Stromal cell of bone marrow (primary cell): ENCODE measurements around the gene PODXL2.
"Not testable (repeated sequence)": the region's sequence is repeated elsewhere in the genome, so short reads cannot be mapped to it uniquely, and the experiment has no call there.

Experiments used
- DNase-seq: peaks from one replicate; pipeline ENCODE4 v3.0.0-alpha.2; 2012; ENCODE audit warnings: low read depth

The PODXL2 gene

GRCh38 chr3:127605547-127605946, 23.4 kb upstream of the PODXL2 start:
- DNase-seq: not testable (repeated sequence)

- no peak for DNase-seq
Measured at GRCh38 chr3:127606086-127606805, 22.7 kb upstream of the PODXL2 start.

GRCh38 chr3:127606981-127607595, 21.9 kb upstream of the PODXL2 start:
- DNase-seq: no peak

- DNase-seq: no peak
Measured at GRCh38 chr3:127607675-127608361, 21.2 kb upstream of the PODXL2 start.

- no peak for DNase-seq
Measured at GRCh38 chr3:127608362-127608718, 20.6 kb upstream of the PODXL2 start.

- no peak for DNase-seq
Measured at GRCh38 chr3:127610105-127610504, 18.9 kb upstream of the PODXL2 start.

- no peak for DNase-seq
Measured at GRCh38 chr3:127611251-127611650, 17.7 kb upstream of the PODXL2 start.

- DNase-seq: no peak
Measured at GRCh38 chr3:127612966-127613365, 16.0 kb upstream of the PODXL2 start.

GRCh38 chr3:127613406-127613805, 15.6 kb upstream of the PODXL2 start:
- DNase-seq: no peak

- DNase-seq: no peak
Measured at GRCh38 chr3:127614928-127615589, 13.9 kb upstream of the PODXL2 start.

GRCh38 chr3:127615631-127616305, 13.2 kb upstream of the PODXL2 start:
- DNase-seq: no peak

- DNase-seq: no peak
Measured at GRCh38 chr3:127616836-127617605, 12.0 kb upstream of the PODXL2 start.

- DNase-seq: no peak
Measured at GRCh38 chr3:127618891-127619290, 10.1 kb upstream of the PODXL2 start.

GRCh38 chr3:127620637-127621375, 8.2 kb upstream of the PODXL2 start:
- DNase-seq: no peak

GRCh38 chr3:127622031-127622430, 7.0 kb upstream of the PODXL2 start:
- DNase-seq: no peak

- no peak for DNase-seq
Measured at GRCh38 chr3:127622772-127623576, 6.0 kb upstream of the PODXL2 start.

GRCh38 chr3:127624063-127624462, 4.9 kb upstream of the PODXL2 start:
- DNase-seq: no peak

GRCh38 chr3:127625821-127626220, 3.2 kb upstream of the PODXL2 start:
- DNase-seq: no peak

- no peak for DNase-seq
Measured at GRCh38 chr3:127628426-127628787, 578 bp upstream of the PODXL2 start.
